GM12891 (cell line): Measurements from ENCODE around the gene VPS35L.

ENCODE experiments used
- POLR2A ChIP-seq: IDR thresholded peaks from 2 replicates; pipeline ENCODE4 v1.6.1; 2011; ENCODE audit warnings: low read depth, low read length, control low read depth
- POLR2AphosphoS5 ChIP-seq: IDR thresholded peaks from 2 replicates; pipeline ENCODE4 v1.6.1; 2011; ENCODE audit warnings: low read depth, low read length, control low read depth
- POU2F2 ChIP-seq: IDR thresholded peaks from 2 replicates; pipeline ENCODE4 v1.6.1; 2011; ENCODE audit warnings: low read depth, mild to moderate bottlenecking, control low read depth, low read length, moderate library complexity
- SPI1 ChIP-seq: IDR thresholded peaks from 2 replicates; pipeline ENCODE4 v1.6.1; 2011; ENCODE audit warnings: low read depth, low read length, control low read depth
- TAF1 ChIP-seq: IDR thresholded peaks from 2 replicates; pipeline ENCODE4 v1.6.1; 2011; ENCODE audit warnings: low read depth, low read length, control low read depth

DNA sequence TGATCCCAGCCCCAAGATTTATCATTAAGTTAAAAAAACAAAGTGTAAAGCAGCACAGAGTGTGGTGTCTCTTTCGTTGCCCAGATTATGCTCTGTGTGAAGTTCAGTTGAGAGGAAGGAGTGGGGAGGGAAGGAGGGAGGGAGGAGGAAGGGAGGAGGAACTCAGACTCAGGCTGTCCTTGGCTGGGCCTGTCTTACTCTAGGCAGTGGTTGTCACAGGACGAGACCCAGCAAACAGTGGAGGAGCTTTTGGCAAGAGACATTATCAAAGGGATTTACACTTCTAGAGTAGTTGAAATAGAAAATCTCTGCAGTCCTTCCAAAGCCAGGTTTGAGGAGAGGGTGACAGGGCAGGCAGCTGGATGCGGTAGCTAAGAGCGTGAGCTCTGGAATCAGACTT is 134.7 kb downstream of the VPS35L start:
- TF ChIP-seq POLR2A (no peak), POLR2AphosphoS5 (no peak), TAF1 (no peak), SPI1 (no peak), POU2F2 (no peak)
